HG03558 (cell line): ENCODE results near the gene ASAP3.
"Not testable (repeated sequence)": the region's sequence is repeated elsewhere in the genome, so short reads cannot be mapped to it uniquely, and the experiment has no call there.

Source experiments
- ATAC-seq: cut with Tn5 transposase; IDR thresholded peaks from one replicate; pipeline ENCODE4 v1.9.1; 2021; ENCODE audit warnings: moderate number of reproducible peaks; ENCODE audit not compliant: unreplicated experiment; ENCODE audit errors: extremely low read depth

The ASAP3 gene

GRCh38 chr1:23517581-23517980, 33.6 kb upstream of the ASAP3 start:
- no peak for ATAC-seq

DNA sequence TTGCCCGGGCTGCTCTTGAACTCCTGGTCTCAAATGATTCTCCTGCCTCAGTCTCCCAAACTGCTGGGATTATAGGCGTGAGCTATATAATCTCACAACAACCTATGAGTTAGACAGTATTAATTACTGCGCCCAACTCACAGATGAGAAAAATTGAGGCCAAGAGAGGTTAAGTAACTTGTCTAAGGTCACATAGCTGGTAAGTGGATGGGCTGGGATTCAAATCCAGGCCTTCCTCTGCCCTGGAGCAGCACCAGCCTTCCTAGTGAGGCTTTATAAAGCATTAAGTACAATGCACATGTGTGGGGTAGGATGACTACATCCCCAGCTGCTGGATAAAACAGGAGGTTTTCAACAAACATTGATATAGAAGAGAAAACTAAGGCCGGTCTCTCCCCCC, 31.9 kb upstream of the ASAP3 start:
- ATAC-seq, result no peak

DNA sequence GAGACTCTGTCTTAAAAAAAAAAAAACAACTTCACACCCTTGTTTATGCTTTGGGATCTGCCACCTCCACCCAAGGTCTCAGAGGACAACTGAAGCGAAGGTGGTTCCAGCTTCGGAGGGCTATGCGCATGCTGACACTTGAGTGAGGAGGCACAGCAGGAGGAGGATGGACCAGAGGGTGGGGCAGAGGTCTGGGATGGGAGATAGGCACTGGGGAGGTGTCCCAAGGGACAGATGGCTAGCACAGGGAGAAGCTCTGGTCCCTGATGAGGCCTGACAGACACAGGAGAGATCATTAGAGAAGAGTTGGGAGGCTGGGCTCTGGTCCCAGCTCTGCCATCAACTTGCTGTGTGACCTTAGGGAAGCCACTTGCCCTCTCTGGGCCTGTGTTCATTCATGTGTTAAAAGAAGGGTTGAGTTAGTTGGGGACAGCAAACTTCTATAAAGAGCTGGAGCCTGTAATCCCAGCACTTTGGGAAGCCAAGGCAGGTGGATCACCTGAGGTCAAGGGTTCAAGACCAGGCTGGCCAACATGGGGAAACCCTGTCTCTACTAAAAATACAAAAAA, 30.2 kb upstream of the ASAP3 start:
- no peak for ATAC-seq

GRCh38 chr1:23509896-23510295, 25.9 kb upstream of the ASAP3 start:
- ATAC-seq, result no peak

DNA sequence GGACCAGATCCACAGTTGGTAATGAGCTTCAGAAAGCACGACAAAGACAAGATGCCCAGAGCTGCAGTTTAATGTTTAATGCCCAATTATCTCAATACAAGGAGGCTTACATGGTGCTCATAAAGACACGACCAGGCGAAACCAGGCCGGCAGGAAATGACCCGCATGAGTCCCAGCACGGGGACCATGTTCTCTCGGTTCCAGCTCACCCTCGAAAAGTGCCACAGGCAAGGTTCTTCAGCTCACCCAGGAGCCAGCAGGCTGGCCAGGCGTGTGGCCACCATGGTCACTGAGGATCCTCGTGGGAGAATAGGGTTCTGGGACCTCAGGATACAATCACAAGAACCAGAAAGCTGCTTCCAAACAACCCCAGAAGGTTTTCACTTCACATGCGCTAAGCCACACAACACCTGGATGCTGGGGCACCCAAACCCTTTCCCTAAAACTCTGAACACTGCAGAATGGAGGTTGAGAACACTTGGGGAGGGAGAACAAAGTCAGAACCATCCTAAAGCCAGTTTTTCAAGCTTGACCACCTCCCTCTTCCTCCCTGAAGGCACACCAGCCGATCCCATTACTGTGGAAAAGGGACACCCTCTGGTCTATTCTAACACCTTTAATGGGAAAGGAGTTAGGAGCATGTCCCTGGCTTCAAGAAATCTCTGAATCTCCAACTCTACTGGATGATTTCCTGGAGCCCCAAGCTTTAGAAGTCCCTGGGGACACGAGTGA, 22.6 kb upstream of the ASAP3 start:
- no peak for ATAC-seq

GRCh38 chr1:23505851-23506250, 21.9 kb upstream of the ASAP3 start:
- no peak for ATAC-seq

- ATAC-seq, result not testable (repeated sequence)
These were observed 20.2 kb upstream of the ASAP3 start for GRCh38 chr1:23504156-23504555.

DNA sequence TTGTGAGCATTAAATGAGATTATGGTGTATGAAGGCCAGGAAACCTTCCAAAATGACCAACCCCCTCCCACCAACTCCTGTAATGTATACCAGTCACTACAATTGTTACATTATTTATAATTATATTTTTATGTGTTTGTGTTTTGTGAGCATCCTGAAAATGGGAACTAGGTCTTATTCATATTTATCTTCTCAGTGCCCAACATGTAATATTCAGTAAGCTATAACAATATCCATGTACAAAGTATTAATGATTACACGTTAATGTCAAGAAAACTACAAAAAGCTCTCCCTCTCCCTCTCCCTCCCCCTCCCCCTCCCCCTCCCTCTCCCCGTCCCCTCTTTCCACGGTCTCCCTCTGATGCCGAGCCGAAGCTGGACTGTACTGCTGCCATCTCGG, 19.0 kb upstream of the ASAP3 start:
- no peak for ATAC-seq

DNA sequence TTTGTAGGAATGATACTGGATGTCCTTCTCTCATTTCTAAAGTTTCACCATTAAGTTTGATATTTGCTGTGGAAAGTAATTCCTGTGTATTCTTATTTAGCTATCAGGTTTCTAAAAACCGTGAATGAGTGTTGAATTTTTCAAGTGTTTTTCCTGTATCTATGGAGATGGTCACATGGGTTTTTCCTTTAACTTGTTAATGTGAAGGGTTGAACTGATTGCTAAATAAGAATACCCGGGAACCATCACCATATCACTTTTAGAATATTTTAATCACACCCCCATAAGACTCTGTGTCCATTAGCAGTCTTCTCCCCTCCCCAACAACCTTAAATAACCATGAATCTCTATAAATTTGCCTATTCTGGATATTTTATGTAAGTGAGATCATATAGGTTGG, 16.5 kb upstream of the ASAP3 start:
- no peak for ATAC-seq

DNA sequence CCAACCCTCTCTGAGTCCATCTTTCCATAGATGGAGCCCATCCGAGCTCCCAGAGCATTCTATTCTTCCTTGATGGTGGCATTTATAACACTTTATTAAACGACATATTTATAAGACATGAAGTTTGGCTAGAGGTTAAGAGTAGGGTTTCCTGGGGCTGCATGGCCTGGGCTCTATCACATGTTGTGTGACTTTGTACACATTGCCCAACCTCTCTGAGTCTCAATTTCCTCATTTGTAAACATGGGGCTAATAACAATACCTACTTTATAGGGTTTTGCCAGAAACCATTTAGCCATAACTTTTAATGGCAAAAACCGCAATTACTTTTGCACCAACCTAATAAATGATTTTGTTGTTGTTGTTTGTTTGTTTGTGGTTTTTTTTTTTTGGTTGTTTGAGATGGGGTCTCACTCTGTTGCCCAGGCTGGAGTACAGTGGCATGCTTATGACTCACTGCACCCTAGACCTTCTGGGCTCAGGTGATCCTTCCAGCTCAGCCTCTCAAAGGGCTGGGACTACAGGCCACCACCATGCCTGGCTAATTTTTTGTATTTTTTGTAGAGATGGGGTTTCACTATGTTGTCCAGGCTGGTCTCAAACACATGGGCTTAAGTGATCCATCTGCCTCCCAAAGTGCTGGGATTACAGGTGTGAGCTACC, 13.9 kb upstream of the ASAP3 start:
- ATAC-seq, result no peak

GRCh38 chr1:23496490-23497181, 12.7 kb upstream of the ASAP3 start:
- ATAC-seq, result no peak

- ATAC-seq, result not testable (repeated sequence)
These were observed 10.9 kb upstream of the ASAP3 start for GRCh38 chr1:23494836-23495235.

DNA sequence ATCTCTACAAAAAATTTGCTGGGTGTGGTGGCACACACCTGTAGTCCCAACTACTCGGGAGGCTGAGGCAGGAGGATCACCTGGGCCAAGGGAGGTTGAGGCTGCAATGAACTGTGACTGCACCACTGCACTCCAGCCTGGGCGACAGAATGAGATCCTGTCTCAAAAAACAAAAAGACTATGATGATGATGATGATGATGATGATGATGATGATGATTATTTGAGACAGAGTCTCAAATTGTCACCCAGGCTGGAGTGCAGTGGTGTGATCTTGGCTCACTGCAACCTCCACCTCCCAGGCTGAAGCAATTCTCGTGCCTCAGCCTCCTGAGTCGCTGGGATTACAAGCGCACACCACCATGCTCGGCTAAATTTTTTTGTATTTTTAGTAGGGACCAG, 8.8 kb upstream of the ASAP3 start:
- ATAC-seq, result not testable (repeated sequence)

DNA sequence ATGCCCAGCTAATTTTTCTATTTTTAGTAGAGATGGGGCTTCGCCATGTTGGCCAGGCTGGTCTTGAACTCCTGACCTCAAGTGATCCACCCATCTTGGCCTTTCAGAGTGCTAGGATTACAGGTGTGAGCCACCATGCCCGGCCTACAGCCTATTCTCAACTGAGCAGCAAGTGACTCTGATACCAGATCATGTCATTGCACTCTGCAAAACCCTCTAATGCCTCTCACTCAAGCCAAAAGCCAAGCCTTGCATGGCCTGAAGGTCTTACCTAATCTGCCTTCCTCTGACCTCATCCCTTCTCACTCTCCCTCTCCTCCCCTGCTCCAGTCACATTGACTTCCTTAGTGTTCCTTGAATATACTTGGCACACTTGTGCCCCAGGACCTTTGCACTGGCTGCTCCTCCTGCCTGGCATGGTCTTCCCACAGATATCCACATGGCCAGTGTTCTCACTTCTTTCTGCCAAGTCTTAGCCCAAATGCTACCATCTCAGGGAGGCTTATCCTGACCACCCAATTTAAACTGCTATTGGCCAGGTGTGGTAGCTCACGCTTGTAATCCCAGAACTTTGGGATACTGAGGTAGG, 8.2 kb upstream of the ASAP3 start:
- no peak for ATAC-seq

DNA sequence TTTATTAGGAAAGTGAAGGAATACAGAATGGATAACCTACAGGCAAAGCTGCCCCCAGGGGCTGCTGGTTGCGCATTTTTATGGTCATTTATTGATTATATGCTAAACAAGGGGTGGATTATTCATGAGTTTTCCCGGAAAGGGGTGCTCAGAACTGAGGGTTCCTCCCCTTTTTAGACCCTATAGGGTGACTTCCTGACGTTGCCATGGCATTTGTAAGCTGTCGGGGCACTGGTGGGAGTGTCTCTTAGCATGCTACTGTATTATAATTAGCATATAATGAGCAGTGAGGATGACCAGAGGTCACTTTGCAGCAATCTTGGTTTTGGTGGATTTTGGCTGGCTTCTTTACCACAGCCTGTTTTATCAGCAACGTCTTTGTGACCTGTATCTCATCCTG, 5.9 kb upstream of the ASAP3 start:
- no peak for ATAC-seq

DNA sequence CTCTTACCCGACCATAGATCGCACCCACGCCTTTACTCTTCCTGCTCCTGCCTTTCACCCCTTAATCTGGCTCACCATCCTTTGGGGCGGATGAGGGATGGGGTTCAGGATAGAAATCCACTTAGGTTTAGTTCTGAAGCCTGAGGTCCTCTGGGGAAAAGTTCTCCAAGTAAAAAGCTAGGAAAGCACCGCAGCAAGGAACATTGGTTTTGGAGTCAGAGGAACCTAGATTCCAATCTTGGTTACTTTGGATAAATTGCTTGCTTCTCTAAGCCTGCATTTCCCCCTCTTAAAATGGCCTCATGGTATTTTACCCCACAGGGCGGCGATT, 988 bp upstream of the ASAP3 start:
- no peak for ATAC-seq

DNA sequence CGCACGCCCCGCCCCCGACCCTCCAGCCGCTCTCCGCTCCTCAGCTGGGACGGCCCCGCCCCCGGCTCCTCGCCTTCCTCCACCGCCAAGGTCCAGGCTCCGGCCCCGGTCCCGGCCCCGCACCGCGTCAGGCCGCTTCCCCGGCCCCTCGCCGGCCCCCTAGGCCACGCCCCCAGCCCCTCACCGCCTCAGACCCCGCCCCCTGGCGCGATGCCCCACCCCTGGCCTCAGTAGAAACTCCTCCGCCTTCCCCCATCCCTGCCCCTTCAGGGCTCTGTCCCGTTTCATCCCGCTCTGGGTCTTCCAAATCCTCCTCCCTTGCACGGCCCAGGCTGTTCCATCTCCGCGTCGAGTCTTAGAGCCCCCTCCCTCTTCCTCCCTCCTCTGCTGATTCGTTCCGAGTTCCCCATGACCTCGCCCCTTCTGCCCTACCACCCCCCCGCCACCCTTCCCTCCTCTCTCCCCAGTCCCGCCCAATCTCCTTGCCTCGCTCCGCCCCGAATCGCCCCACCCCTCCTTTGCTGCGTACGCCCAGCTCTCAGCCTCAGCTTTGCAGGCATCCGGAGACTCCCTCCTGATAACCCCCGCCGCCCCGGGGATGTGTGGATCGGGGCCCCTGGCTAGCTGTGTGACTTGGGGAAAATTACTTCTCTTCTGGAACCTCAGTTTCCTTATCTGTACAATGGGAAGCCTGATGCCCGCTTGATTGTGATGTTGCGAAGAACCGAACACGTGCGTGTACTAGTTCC, 448 bp upstream of the ASAP3 start:
- ATAC-seq, result no peak

DNA sequence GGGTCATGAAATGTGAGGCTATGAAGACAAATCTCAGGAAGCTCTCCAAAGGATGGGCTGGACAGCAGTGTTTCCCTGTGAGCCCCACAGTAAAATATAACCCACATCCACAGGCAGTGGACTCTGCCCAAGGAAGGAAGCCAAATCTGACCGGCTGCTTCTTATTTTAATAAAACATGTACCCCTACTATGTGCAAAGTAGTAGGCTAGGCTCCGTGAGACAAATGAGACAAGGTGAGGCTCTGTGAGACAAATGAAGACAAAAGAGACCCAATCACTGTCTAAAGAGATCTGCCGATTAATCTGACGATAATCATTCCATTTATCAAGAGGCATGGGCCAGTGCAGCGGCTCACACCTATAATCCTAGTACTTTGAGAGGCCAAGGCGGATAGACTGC, 2.1 kb downstream of the ASAP3 start:
- ATAC-seq, result no peak

DNA sequence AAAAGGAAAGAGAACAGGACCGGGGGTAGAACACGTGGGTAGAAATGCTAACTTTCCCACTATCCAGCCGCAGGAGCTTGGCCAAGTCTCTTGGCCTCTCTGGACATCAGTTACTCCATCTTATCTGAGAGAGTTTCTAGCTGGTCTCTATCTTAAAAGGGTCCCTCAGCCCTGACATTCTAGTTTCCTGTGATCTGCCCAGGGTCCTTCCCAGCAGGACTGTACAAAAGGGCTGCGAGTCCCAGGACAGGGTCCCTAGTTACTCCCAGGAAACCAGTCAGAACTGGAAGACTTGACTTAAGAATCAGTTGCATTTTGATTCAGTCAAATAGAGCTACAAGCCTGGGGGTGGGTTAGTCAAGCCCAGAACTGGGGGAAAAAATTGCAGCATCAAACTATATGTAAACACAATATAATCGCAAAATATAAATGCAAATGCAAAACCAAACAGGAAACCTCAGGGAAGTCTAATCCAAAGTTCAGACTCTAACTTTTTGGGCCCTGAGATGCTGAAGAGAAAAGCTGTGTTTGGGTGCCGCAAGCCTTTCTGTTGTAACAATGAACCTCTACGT, 2.9 kb downstream of the ASAP3 start:
- ATAC-seq, result no peak
